ENCODE results near the gene SPTLC3. TPM values are rescaled to one million over a fixed set of nuclear protein-coding genes. Genes with fewer than 3 reads are reported as not detected.

Gene SPTLC3
- polyA plus RNA-seq, 1 of the 3 experiments (the other 2 are of a cell fraction), result 0.02 TPM

- TF ChIP-seq CTCF (IDR thresholded peaks at IDR 0.05), result no peak
- no peak for TF ChIP-seq TCF12 (IDR thresholded peaks at IDR 0.05)
These were observed 108.4 kb downstream of the SPTLC3 start (continued) for GRCh38 chr20:13117200-13117599.

GRCh38 chr20:13118676-13119075 lies 109.9 kb downstream of the SPTLC3 start:
- POLR2A ChIA-PET, result no interaction called here
- CTCF ChIA-PET, result interaction anchor here (0.6 to 5.2 kb wide), 27 partner anchors 9 to 675 kb away, joined by 3 to 31 read pairs (median 4); no protein-coding TSS in a partner anchor

More at GRCh38 chr20:13118676-13119075, 109.9 kb downstream of the SPTLC3 start:
- WGBS (ENCODE audit: low lambda C conversion rate), result 56% methylated on average over 1 of the region's 1 CpG
- H3K4me2 ChIP-seq, result no peak overlapping the region
- no peak overlapping the region for H2AFZ ChIP-seq (ENCODE audit: low read depth)
- no peak overlapping the region for H3K4me3 ChIP-seq (ENCODE audit: low read depth in 2 of 2, low read length in 1 of 2)
- H3K27me3 ChIP-seq (ENCODE audit: insufficient read depth), result no peaks in the 10 kb centered on the region
- H4K20me1 ChIP-seq (ENCODE audit: insufficient read depth), result no peaks in the 10 kb centered on the region
- no peaks in the 10 kb centered on the region for H3K79me2 ChIP-seq (ENCODE audit: insufficient read depth)
- H3K36me3 ChIP-seq (replicated peaks in 1 of 2; ENCODE audit: control insufficient read depth in 1 of 2, insufficient read depth in 2 of 2, low read length in 1 of 2), result no peaks in the 10 kb centered on the region
- no peak for DNase-seq
- no peaks in the 10 kb centered on the region for H3K9me3 ChIP-seq
- H3F3A ChIP-seq (replicated peaks; ENCODE audit: insufficient read depth), result no peaks in the 10 kb centered on the region
- H3K27ac ChIP-seq (ENCODE audit: low read depth in 2 of 2, low read length in 1 of 2), result no peak overlapping the region
- no peak overlapping the region for H3K9ac ChIP-seq
- no peaks in the 10 kb centered on the region for H3K9me2 ChIP-seq
- TF ChIP-seq RFX5 (IDR thresholded peaks at IDR 0.05; ENCODE audit: low read length) (no peak), EP300 (IDR thresholded peaks at IDR 0.05; ENCODE audit: borderline replicate concordance in 1 of 2, low read depth in 1 of 2, low read length in 1 of 2) (no peak), TCF12 (IDR thresholded peaks at IDR 0.05) (no peak), RXRA (IDR thresholded peaks at IDR 0.05; ENCODE audit: borderline replicate concordance, low read depth) (no peak), GABPA (IDR thresholded peaks at IDR 0.05; ENCODE audit: low read depth) (no peak), FOSL2 (IDR thresholded peaks at IDR 0.05; ENCODE audit: borderline replicate concordance, low read depth) (no peak), REST (IDR thresholded peaks at IDR 0.05; ENCODE audit: low read depth, low read length) (no peak), USF1 (IDR thresholded peaks at IDR 0.05; ENCODE audit: borderline replicate concordance, low read depth) (no peak), FOXJ3 (CRISPR knock-in tag; IDR thresholded peaks at IDR 0.05) (no peak), USF2 (IDR thresholded peaks at IDR 0.05; ENCODE audit: borderline replicate concordance, low read depth, low read length) (no peak), EZH2phosphoT487 (IDR thresholded peaks at IDR 0.05; ENCODE audit: borderline replicate concordance, low read depth) (no peak), CHD2 (IDR thresholded peaks at IDR 0.05; ENCODE audit: low read length, partially characterized antibody) (no peak)
- H3K4me1 ChIP-seq (ENCODE audit: control insufficient read depth in 1 of 2, insufficient read depth in 2 of 2, low read depth in 1 of 2, low read length in 1 of 2), result no peaks in the 10 kb centered on the region

All from SK-N-SH (cell line).